Measurements from ENCODE around the gene RRBP1.

- TF ChIP-seq, protein P1, sequence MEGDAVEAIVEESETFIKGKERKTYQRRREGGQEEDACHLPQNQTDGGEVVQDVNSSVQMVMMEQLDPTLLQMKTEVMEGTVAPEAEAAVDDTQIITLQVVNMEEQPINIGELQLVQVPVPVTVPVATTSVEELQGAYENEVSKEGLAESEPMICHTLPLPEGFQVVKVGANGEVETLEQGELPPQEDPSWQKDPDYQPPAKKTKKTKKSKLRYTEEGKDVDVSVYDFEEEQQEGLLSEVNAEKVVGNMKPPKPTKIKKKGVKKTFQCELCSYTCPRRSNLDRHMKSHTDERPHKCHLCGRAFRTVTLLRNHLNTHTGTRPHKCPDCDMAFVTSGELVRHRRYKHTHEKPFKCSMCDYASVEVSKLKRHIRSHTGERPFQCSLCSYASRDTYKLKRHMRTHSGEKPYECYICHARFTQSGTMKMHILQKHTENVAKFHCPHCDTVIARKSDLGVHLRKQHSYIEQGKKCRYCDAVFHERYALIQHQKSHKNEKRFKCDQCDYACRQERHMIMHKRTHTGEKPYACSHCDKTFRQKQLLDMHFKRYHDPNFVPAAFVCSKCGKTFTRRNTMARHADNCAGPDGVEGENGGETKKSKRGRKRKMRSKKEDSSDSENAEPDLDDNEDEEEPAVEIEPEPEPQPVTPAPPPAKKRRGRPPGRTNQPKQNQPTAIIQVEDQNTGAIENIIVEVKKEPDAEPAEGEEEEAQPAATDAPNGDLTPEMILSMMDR (conservative IDR thresholded peaks at IDR 0.05; ENCODE audit: low read depth, low read length): no peak
- TF ChIP-seq RAD21 (IDR thresholded peaks at IDR 0.05; ENCODE audit: low read length): no peak
These were observed 13.6 kb downstream of the RRBP1 start for GRCh38 chr20:17668432-17668831.
